GM18526 (cell line): ENCODE data around the gene ORAI3.

Source experiments
- POLR2A ChIP-seq: IDR thresholded peaks from 3 replicates; pipeline ENCODE4 v1.6.1; 2011; ENCODE audit not compliant: insufficient read length; ENCODE audit errors: extremely low read depth

ORAI3 gene

DNA sequence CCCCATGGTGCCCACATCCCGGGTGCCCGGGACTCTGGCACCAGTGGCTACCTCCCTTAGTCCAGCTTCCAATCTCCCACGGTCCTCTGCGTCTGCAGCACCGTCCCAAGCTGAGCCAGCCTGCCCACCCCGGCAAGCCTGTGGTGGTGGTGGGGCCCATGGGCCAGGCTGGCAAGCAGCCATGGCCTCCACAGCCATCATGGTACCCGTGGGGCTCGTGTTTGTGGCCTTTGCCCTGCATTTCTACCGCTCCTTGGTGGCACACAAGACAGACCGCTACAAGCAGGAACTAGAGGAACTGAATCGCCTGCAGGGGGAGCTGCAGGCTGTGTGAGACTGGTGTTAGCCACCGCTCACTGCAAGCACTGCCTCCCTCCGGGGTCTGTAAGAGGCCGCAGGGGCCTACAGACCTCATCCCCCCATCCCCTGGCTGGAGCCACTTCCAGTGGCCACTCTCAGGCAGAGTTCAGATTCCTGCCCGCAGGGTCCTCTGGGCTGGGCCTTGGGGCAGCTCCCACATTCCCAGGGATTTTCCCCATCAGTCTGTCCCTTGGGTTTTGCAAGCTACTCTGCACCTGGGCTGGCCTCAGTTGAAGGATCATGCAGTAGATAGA lies 4.8 kb downstream of the ORAI3 start:
- no peak for TF ChIP-seq POLR2A

DNA sequence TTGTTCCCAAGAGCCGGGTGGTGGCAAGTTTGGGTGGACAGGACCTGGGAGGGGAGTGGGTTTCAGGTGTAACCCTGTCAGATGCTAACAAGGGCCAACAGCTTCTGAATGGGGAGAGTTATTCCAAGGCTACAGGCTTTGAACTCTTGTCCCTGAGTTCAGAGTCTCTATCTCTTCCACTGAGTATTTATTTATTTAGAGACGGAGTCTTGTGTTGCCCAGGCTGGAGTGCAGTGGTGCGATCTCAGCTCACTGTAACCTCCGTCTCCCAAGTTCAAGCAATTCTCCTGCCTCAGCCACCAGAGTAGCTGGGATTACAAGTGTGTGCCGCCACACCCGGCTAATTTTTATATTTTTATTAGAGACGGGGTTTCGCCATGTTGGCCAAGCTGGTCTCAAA lies 6.1 kb downstream of the ORAI3 start:
- no peak for TF ChIP-seq POLR2A

DNA sequence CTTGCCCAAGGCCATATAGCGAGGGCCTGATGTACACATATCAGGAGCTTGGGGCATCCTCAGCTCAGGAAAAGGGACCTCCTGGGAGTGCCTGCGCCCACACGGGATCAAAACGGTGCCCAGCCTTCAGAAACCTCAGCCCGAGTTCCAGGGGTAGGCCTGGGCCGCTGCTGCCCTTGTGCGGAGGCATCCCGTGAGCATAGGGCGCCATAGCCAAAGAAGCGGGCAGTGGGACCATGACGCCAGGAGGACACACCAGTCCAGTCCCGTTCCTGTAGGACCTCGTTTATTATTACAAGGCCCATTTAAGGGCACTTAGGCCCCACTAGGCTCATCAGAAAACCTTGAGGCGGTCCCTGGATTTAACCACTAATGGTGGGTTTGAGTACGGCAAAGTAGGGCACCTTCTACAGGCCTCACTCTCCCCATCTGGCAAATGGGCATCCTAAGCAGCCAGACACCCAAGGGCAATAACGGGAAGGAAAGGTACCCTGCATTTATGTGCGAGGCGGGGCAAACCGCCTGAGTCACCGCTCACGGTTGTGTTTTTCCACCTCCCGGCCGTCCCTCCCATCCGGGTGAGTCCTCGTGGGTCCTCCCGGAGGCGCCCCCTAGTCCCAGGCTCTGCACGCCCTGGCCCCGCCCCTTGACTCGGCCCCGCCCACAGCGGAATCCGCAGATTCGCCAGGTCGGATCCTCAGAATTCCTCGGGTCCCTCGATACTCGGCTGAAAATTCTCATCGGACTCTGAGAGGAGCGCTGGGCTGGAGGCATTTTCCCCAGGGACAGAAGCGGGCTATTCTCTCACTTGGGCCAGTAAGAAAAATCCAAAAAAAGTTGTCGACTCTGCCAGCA lies 8.0 kb downstream of the ORAI3 start:
- peak; percentile 14 for TF ChIP-seq POLR2A

- no peak for TF ChIP-seq POLR2A
Measured at GRCh38 chr16:30957456-30958174, 8.7 kb downstream of the ORAI3 start, which contains the start of gene SETD1A. TSS of gene SETD1A (plus strand) at chr16:30957754. CDS start at chr16:30958732, 978 bp downstream.

DNA sequence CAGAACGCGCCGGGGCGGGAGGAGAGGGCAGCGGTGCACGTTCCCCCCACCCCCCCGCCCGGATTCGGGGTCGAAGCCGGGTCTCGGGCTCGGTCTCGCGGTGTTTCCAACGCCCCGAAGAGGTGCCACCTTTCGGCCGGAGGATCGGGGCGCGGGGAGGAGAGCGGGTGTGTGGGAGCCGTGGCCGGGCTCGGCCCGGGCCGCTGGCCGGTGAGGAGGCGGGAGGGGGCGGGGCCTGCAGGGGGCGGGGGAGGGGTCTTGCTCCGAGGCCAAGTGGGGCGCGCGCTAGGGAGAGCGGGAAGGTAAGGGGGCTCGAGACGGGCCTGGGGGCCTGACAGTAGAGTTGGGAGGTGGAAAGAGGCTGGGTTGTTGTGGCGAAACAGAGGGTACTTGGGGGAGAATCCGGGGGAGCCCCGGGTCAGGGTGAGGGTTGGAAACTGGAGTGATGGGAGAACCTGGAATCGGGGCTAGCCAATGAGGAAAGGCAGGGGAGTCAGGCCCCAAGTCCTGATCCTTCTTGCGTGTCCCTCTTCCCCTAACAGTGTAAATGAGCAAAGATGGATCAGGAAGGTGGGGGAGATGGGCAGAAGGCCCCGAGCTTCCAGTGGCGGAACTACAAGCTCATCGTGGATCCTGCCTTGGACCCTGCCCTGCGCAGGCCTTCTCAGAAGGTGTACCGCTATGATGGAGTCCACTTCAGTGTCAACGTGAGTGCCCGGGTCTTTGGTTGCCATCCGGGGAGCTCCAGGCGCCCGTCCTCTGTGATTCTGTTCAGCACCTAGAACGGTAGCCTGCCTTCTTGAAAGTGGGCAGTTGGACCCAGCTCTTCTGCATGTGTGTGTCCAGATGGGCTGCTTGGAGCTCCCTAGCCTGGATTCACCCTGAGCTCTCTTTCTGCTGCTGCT lies 9.6 kb downstream of the ORAI3 start:
- TF ChIP-seq POLR2A: no peak

DNA sequence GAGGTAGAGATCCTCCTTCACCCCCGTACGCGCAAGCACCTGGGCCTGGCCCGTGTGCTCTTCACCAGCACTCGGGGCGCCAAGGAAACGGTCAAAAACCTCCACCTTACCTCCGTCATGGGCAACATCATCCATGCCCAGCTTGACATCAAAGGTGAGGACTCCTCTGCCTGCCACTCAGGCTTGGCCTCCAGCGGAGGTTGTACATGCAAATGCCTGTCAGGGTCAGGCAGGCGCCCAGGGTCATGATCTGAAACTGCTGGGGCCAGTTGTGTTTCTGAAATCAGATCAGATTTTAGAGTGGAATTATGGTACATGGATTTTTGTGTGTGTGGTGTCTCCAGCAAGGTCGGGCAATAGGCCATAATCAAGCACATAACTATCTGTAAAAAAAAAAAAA lies 12.5 kb downstream of the ORAI3 start:
- no peak for TF ChIP-seq POLR2A

GRCh38 chr16:30963925-30964511 lies 15.2 kb downstream of the ORAI3 start:
- TF ChIP-seq POLR2A: no peak

- no peak for TF ChIP-seq POLR2A
Measured at GRCh38 chr16:30964574-30965226, 15.8 kb downstream of the ORAI3 start.

- no peak for TF ChIP-seq POLR2A
Measured at GRCh38 chr16:30965436-30965835, 16.6 kb downstream of the ORAI3 start.

DNA sequence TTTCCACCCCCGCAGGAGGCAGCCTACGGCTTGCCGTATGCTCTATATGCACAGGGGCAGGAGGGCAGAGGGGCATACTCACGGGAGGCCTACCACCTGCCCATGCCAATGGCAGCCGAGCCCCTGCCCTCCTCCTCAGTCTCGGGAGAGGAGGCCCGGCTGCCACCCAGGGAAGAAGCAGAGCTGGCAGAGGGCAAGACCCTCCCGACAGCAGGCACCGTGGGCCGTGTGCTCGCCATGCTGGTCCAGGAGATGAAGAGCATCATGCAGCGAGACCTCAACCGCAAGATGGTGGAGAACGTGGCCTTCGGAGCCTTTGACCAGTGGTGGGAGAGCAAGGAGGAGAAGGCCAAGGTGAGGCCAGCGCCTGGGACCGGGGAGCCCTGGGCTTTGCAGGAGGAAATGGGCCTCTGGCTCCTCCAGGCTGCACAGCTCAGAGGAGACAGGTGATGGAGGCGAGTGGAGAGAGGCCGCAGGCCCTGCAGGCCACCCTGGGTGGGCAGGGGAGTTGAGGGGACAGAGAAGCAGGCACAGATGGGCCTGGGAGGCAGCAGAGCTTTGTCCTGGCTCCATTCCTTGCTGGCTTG lies 17.3 kb downstream of the ORAI3 start:
- TF ChIP-seq POLR2A: no peak

- no peak for TF ChIP-seq POLR2A
Measured at GRCh38 chr16:30967795-30968194, 18.9 kb downstream of the ORAI3 start.

DNA sequence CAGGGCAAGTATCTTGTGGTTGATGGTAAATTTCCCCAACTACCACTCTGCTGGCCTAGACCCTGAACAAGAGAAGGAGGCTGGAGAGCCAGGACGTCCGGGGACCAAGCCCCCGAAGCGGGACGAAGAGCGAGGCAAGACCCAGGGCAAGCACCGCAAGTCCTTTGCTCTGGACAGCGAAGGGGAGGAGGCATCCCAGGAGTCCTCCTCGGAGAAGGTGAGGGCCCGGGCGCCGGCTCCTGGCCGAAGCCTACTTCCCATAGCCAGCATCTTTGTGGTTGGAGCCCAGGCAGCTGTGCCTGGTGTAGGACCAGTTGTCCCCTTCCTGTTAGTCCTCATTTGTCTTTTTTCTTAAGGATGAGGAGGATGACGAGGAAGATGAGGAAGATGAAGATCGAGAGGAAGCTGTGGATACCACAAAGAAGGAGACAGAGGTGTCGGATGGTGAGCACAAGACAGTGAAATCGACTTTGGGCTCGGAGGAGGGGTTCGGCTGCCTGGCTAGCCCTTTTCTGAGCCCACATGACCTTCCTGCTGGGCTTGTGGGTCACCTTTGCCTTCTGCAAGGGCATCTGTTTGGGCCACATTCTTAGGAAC lies 20.5 kb downstream of the ORAI3 start:
- no peak for TF ChIP-seq POLR2A

DNA sequence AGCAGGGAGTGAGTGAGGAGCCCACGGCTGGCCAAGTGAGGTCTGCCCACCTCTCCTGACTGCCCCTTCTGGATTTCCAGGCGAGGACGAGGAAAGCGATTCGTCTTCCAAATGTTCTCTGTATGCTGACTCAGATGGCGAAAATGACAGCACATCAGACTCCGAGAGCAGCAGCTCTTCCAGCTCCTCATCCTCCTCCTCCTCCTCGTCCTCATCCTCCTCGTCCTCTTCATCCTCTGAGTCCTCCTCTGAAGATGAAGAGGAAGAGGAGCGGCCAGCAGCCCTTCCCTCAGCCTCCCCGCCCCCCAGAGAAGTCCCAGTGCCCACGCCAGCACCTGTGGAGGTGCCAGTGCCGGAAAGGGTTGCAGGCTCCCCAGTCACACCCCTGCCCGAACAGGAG lies 22.4 kb downstream of the ORAI3 start:
- no peak for TF ChIP-seq POLR2A

DNA sequence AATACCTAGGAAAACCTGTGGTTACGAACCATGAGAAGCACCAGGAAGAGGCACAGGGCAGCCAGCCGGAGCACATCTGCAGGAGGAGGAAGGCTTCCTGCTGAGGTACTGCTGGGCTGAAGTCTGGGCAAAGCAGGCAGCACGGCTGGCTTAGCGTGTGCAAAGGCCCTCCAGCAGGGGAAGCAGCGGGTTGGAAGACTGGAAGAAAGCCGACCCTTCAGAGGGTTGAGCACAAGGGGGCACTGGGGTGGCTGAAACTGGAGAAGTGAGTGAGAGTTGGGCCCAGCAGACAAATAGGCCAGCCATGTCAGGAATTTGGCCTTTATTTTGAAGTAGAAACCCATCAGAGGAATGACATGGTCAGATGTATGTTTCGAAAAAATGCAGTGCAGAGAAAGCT lies 24.0 kb downstream of the ORAI3 start:
- no peak for TF ChIP-seq POLR2A

- no peak for TF ChIP-seq POLR2A
Measured at GRCh38 chr16:30974348-30974747, 25.5 kb downstream of the ORAI3 start.
